ENCODE data around the gene REPIN1. TPM values are rescaled to one million over a fixed set of nuclear protein-coding genes. Genes with fewer than 3 reads are reported as not detected.

REPIN1 gene
- total RNA-seq, 1 experiment from 2014 or later, result 106 TPM

GRCh38 chr7:150411606-150412005 lies 43.0 kb downstream of the REPIN1 start:
- H4K20me1 ChIP-seq (ENCODE audit: insufficient read depth), result no peaks in the 10 kb centered on the region
- H3K4me3 ChIP-seq (replicated peaks in 1 of 2; ENCODE audit: low read depth in 1 of 2, low read length in 2 of 2), result no peak overlapping the region
- no peak for ATAC-seq
- DNase-seq (ENCODE audit: low read depth, low spot score), result no peak
- H3K36me3 ChIP-seq (ENCODE audit: control insufficient read depth in 1 of 2, insufficient read depth in 2 of 2, low read length in 2 of 2), result no peaks in the 10 kb centered on the region
- no peaks in the 10 kb centered on the region for H3K9me3 ChIP-seq (ENCODE audit: control insufficient read depth in 1 of 2, insufficient read depth in 1 of 2, low read depth in 1 of 2, low read length in 2 of 2)
- H2AFZ ChIP-seq (ENCODE audit: low read depth, low read length, poor library complexity, severe bottlenecking), result no peak overlapping the region
- no peaks in the 10 kb centered on the region for H3K27me3 ChIP-seq (ENCODE audit: insufficient read depth, low read length)
- intact Hi-C loops (cut with micrococcal nuclease), result no loop called here
- no peak overlapping the region for H3K27ac ChIP-seq (ENCODE audit: low read depth, low read length)
- CTCF ChIA-PET, result no interaction called here
- H3K4me2 ChIP-seq (ENCODE audit: low read length), result no peak overlapping the region
- H3K4me1 ChIP-seq (ENCODE audit: control insufficient read depth in 1 of 2, insufficient read depth in 2 of 2, low read length in 2 of 2), result peaks cover 4 to 13% of the 10 kb centered on the region in 2 experiments; a peak in 2 of 4 replicates
- no peak overlapping the region for H3K9ac ChIP-seq (ENCODE audit: low read length)
- no peaks in the 10 kb centered on the region for H3K79me2 ChIP-seq (ENCODE audit: insufficient read depth, low read length)
- RAD21 ChIA-PET (ENCODE audit: low non-redundant PET in 1 of 2, low total read pairs in 2 of 2, uncharacterized antibody in 2 of 2, unreplicated experiment in 2 of 2), result no interaction called here
- no peak for TF ChIP-seq POLR2A (IDR thresholded peaks at IDR 0.05; ENCODE audit: borderline replicate concordance, extremely low read depth, insufficient read depth, insufficient read length)
- TF ChIP-seq SP1 (IDR thresholded peaks at IDR 0.05; ENCODE audit: low read depth), result no peak
- no peak for TF ChIP-seq CBX3 (IDR thresholded peaks at IDR 0.05; ENCODE audit: low read depth)
- TF ChIP-seq EZH2 (IDR thresholded peaks at IDR 0.05), result no peak
- no peak for TF ChIP-seq ELF1 (IDR thresholded peaks at IDR 0.05; ENCODE audit: borderline replicate concordance, low read depth)
- no peak for TF ChIP-seq JUND (IDR thresholded peaks at IDR 0.05)
- TF ChIP-seq EGR1 (IDR thresholded peaks at IDR 0.05; ENCODE audit: low read depth), result no peak
- no peak for TF ChIP-seq TCF7L2 (IDR thresholded peaks at IDR 0.05; ENCODE audit: borderline replicate concordance, extremely low read depth, insufficient read depth, insufficient read length)
- no peak for TF ChIP-seq SIN3A (IDR thresholded peaks at IDR 0.05; ENCODE audit: low read depth)
- TF ChIP-seq SRF (IDR thresholded peaks at IDR 0.05; ENCODE audit: low read depth), result no peak
- TF ChIP-seq ZNF274 (IDR thresholded peaks at IDR 0.05; ENCODE audit: low read depth, low read length), result no peak
- TF ChIP-seq REST (IDR thresholded peaks at IDR 0.05; ENCODE audit: low read depth), result no peak
- TF ChIP-seq EZH2phosphoT487 (IDR thresholded peaks at IDR 0.05; ENCODE audit: borderline replicate concordance), result no peak
- TF ChIP-seq CEBPB (IDR thresholded peaks at IDR 0.05; ENCODE audit: low read depth), result no peak
- no peak for TF ChIP-seq MAX (IDR thresholded peaks at IDR 0.05)
- no peak for TF ChIP-seq RAD21 (IDR thresholded peaks at IDR 0.05; ENCODE audit: low read depth)
- TF ChIP-seq ZBTB33 (IDR thresholded peaks at IDR 0.05; ENCODE audit: extremely low read depth, insufficient replicate concordance, low read length), result no peak
- no peak for TF ChIP-seq POLR2AphosphoS5 (IDR thresholded peaks at IDR 0.05; ENCODE audit: low read depth, low read length)
- no peak for TF ChIP-seq ATF3 (IDR thresholded peaks at IDR 0.05)
- H3K9me2 ChIP-seq (ENCODE audit: insufficient read depth), result no peaks in the 10 kb centered on the region
- no TSS peak for BruUV-seq (replicated peaks)
- POLR2A ChIA-PET, result no interaction called here
